Heart right ventricle (tissue), 16 donors: Measurements from ENCODE around the gene KRT32. TPM values are rescaled to one million over a fixed set of nuclear protein-coding genes. Genes with fewer than 3 reads are reported as not detected.

Experiments used
- ATAC-seq, 8 donors: fragments of 200-7000 bp; cut with Tn5 transposase; one replicate each; pipeline ENCODE4 v1.9.1; 2020; ENCODE audit warnings: mild to moderate bottlenecking in 8 of 8, moderate library complexity in 8 of 8, moderate number of reproducible peaks in 1 of 8
- DNase-seq, 2 donors: peaks; one replicate each; pipeline ENCODE4 v3.0.0-alpha.2; 2020
- H3K27ac ChIP-seq, 10 donors: fragments of 200-600 bp; sonication (generic) in 2 of 10; one replicate each; pipeline versions ENCODE4 v1.5.0 to v1.8.0; 2020 to 2022; ENCODE audit warnings: mild to moderate bottlenecking in 3 of 10
- H3K27me3 ChIP-seq, 7 donors: fragments of 200-600 bp; one replicate each; pipeline ENCODE4 v1.8.0; 2021 to 2022; ENCODE audit warnings: mild to moderate bottlenecking in 2 of 7
- H3K36me3 ChIP-seq, 9 donors: fragments of 200-600 bp; sonication (generic) in 1 of 9; one replicate each; pipeline versions ENCODE4 v1.5.0 to v1.8.0; 2020 to 2022; ENCODE audit warnings: mild to moderate bottlenecking in 2 of 9
- H3K4me1 ChIP-seq, 9 donors: fragments of 200-600 bp; sonication (generic) in 1 of 9; one replicate each; pipeline versions ENCODE4 v1.5.0 to v1.8.0; 2020 to 2022; ENCODE audit warnings: mild to moderate bottlenecking in 4 of 9
- H3K4me3 ChIP-seq, 10 donors: fragments of 200-600 bp; sonication (generic) in 2 of 10; one replicate each; pipeline versions ENCODE4 v1.5.0 to v1.8.0; 2020 to 2022; ENCODE audit warnings: mild to moderate bottlenecking in 7 of 10, moderate library complexity in 2 of 10
- H3K9me3 ChIP-seq, 11 donors: fragments of 200-600 bp in 10 of 11; sonication (generic) in 2 of 11; one replicate each; pipeline versions ENCODE4 v1.5.0 to v1.8.0; 2013 to 2022; ENCODE audit warnings: mild to moderate bottlenecking in 2 of 11, control low read depth in 1 of 11, moderate library complexity in 1 of 11
- WGBS, 2 donors: extraction: QIAGEN DNeasy Blood & Tissue Kit; methylation state at CpG; one replicate each; pipeline ENCODE4 v1.1.7; 2013; ENCODE audit warnings: inconsistent platforms in 1 of 2; 5-methylcytosine and 5-hydroxymethylcytosine counted together
- intact Hi-C, 10 donors: fragments of 100-400 bp; cut with DNase I; formaldehyde crosslinking; loops; one replicate each; pipeline versions ENCODE4 v1.11.1 to v1.14.2; 2022
- polyA plus RNA-seq, 2 donors: library from polyadenylated mRNA; stranded (reverse); fragments of 200-250 nt; gene quantifications; one replicate each; pipeline ENCODE4 v1.2.3, GENCODE V29; 2013
- total RNA-seq, 10 donors: library from RNA; stranded (reverse); fragmentation: NEBNext Ultra II Directional in 3 of 10; extraction: Animal tissue kit (Norgen Biotek cat#: 25700) in 3 of 10; gene quantifications; one replicate each; pipeline versions ENCODE4 v1.2.1 to v1.2.4, GENCODE V29; 2021 to 2023
- TF ChIP-seq, protein P1 (sequence below), 9 donors: fragments of 200-600 bp; sonication (generic) in 2 of 9; IDR thresholded peaks; one replicate each; pipeline versions ENCODE4 v1.5.0 to v1.8.0; 2021 to 2022; ENCODE audit warnings: antibody characterized with exemption in 9 of 9, mild to moderate bottlenecking in 5 of 9, moderate library complexity in 1 of 9
- donor health status: Arrhythmogenic right ventricular cardiomyopathy.
- donor health status: ischemic (EF 13 %, LVEDD 7.1; RV severe dilation, severe dysfunction).
- donor health status: healthy with polysubstance abuse.
- donor health status: DM: no; HTN: yes; CAD: no.
- donor health status: DM: no; HTN: no; CAD: no.
- donor health status: ischemic (EF 25% LVEDD 6.9; RV normal size, moderate dysfunction).
- donor health status: ischemic (EF 25% LVEDD 5.7; RV mildly dilated, moderate dysfunction).
- donor health status: healthy.
- donor health status: DM: yes; HTN: yes; CAD: no.
- donor health status: Ischemic cardiomyopathy.
- donor health status: ischemic (EF 35%, LVEDD 5.7; RV mildly dilated, moderate dysfunction).
- donor health status: nonischemic (EF 11% LVEDD 7.7; RV severe dilation, severe dysfunction).
- donor health status: DM: yes; HTN: yes; CAD: no.
- donor health status: PGD.
- donor health status: ischemic (EF 29% LVEDD 5.4; RV normal size, mild dysfunction).
- donor health status: nonischemic (EF 23%, LVEDD 6.1; RV moderate dilation, normal function).

KRT32 gene
- total and polyA plus RNA-seq, 12 donors, result 0.14 to 0.22 (median 0.21) TPM; not detected in 9

DNA sequence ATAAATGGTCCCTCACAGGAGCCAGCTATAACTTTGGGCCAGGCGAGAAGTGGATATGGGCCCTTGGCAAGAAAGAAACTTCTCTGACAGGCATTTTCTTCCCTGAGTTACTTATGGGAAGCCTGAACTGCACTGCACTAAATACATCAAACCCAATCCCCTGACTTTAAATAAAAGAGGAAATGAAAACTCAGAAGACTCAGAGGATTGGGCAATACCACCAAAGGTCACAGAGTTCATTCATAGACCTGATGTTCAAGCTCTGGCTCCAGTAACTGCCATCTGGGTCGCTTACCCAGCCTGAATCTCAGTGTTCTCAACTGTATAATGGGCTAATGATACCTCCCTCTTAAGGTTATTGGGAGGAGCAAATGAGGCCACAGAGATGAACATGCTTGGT is 12.9 kb upstream of the KRT32 start:
- Histone ChIP-seq H3K4me1 (peaks cover 0 to 2% (median 0%) of the 10 kb centered on the region in 9 donors), H3K27me3 (peaks cover 0 to 9% (median 5%) of the 10 kb centered on the region in 7 donors), H3K9me3 (no peaks in the 10 kb centered on the region), H3K4me3 (no peak overlapping the region), H3K27ac (no peak overlapping the region), H3K36me3 (no peaks in the 10 kb centered on the region)
- TF ChIP-seq, protein P1, sequence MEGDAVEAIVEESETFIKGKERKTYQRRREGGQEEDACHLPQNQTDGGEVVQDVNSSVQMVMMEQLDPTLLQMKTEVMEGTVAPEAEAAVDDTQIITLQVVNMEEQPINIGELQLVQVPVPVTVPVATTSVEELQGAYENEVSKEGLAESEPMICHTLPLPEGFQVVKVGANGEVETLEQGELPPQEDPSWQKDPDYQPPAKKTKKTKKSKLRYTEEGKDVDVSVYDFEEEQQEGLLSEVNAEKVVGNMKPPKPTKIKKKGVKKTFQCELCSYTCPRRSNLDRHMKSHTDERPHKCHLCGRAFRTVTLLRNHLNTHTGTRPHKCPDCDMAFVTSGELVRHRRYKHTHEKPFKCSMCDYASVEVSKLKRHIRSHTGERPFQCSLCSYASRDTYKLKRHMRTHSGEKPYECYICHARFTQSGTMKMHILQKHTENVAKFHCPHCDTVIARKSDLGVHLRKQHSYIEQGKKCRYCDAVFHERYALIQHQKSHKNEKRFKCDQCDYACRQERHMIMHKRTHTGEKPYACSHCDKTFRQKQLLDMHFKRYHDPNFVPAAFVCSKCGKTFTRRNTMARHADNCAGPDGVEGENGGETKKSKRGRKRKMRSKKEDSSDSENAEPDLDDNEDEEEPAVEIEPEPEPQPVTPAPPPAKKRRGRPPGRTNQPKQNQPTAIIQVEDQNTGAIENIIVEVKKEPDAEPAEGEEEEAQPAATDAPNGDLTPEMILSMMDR (IDR thresholded peaks at IDR 0.05), result no peak
- ATAC-seq, result no peak
- 36 to 71% methylated on average over 2 of the region's 2 CpGs for WGBS, 2 donors
- intact Hi-C loops, result no loop called here
- no peak for DNase-seq

DNA sequence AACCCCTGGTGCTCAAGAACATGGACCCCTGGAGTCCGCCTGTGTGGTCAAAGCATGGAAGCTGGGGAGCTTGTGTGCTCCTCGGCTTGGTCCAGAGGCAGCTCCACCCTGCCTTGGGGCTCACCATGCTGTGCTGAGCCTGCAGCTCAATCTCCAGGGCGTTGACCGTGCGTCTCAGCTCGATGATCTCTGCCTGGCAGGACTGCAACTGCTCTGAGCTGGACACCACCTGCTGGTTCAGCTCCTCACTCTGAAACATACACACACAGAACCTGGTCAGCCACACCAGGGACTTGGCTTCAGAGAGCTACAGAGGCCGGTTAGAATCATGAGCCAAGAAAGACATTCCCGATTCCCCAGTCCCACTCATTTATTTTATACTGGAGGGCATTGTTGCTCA is 11.1 kb upstream of the KRT32 start:
- H3K9me3 ChIP-seq, result peaks cover 0 to 6% (median 0%) of the 10 kb centered on the region in 11 donors
- intact Hi-C loops, result no loop called here
- ATAC-seq, result no peak
- no peaks in the 10 kb centered on the region for H3K36me3 ChIP-seq
- peaks cover 0 to 3% (median 0%) of the 10 kb centered on the region in 7 donors for H3K27me3 ChIP-seq
- TF ChIP-seq, protein P1 (IDR thresholded peaks at IDR 0.05), result no peak
- no peak overlapping the region for H3K27ac ChIP-seq
- H3K4me1 ChIP-seq, result peaks cover 0 to 4% (median 0%) of the 10 kb centered on the region in 9 donors
- no peak for DNase-seq
- no peak overlapping the region for H3K4me3 ChIP-seq
- 89 to 90% methylated on average over 8 of the region's 8 CpGs for WGBS, 2 donors

DNA sequence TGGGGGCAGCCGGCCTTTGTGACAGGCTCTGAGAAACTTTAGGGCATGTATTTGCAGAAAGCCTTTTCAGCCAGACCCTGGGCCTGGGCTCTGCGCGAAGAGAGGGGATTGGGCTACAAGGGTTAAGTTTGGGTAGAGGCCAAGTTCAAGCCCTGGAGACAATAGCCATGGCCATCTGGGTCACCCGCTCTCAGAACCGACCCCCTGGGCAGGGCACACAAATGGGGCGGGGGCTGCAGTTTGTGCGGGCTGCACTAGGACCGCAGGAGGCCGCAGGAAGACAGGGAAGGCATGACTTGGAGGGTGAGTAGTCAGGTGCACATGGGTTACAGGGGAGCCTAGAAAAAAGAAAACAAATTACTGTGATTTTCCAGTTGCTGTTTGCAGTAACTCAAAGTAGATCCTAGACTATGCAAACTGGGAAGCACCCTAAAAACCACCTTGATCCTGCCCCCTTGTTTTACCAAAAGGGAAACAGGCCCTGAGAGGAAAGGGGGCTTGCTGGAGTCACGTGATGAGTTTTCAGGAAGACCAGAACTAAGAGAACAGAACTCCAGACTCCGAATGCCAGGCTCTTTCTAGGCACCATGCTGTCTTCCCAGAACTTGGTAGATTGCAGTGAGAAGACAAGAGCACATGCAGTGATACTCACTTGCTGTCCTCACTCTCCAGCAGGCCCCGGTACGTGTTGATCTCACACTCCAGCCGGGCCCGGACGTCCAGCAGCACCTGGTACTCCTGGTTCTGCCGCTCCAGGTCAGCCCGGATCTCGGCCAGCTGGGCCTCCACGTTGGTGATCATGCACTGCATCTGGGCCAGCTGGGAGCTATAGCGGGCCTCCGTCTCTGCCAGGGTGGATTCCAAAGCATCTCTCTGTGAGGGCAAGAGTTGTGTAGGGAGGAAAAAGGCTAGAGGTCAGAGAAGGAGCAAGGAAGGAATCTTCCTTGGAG is 10.0 kb upstream of the KRT32 start:
- no peaks in the 10 kb centered on the region for H3K27me3 ChIP-seq
- H3K9me3 ChIP-seq, result peaks cover 0 to 11% (median 0%) of the 10 kb centered on the region in 11 donors
- no peak overlapping the region for H3K27ac ChIP-seq
- H3K4me1 ChIP-seq, result peaks cover 0 to 4% (median 0%) of the 10 kb centered on the region in 9 donors
- DNase-seq (no peak), ATAC-seq (no peak)
- WGBS, 2 donors, result 85 to 91% methylated on average over 22 of the region's 22 CpGs
- H3K36me3 ChIP-seq, result no peaks in the 10 kb centered on the region
- H3K4me3 ChIP-seq, result no peak overlapping the region
- TF ChIP-seq, protein P1 (IDR thresholded peaks at IDR 0.05), result no peak
- intact Hi-C loops, result no loop called here

DNA sequence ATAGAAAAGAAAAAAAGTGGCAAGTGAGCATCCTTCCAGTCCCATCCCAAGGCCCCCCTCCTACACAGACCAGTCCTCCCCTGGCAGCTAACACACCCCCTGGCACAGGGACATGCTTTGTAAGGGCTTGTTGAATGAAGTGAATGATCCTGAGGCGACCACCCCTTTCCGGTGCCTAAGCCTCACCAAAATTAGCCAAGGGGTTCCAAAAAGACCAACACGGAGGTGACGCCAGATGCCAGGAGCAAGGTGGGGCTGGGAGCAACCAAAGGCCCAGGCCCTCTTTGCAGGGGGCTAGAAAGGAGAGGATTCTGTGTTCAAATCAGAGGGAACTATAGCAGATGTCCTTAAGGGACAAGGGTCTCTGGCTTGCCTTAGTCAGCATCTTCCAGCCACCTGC is 8.2 kb upstream of the KRT32 start:
- no peak overlapping the region for H3K4me3 ChIP-seq
- no peaks in the 10 kb centered on the region for H3K27me3 ChIP-seq
- TF ChIP-seq, protein P1 (IDR thresholded peaks at IDR 0.05), result no peak
- no peak for DNase-seq
- H3K9me3 ChIP-seq, result peaks cover 0 to 28% (median 6%) of the 10 kb centered on the region in 11 donors
- ATAC-seq, result peak in 4 of 8 donors; percentile 14 to 27 (median 18)
- no peaks in the 10 kb centered on the region for H3K36me3 ChIP-seq
- 92% methylated on average over 4 of the region's 4 CpGs for WGBS, 2 donors
- peak overlapping the region in 2 of 10 donors; percentile 12 to 34 for H3K27ac ChIP-seq
- intact Hi-C loops, result no loop called here
- H3K4me1 ChIP-seq, result peaks cover 0 to 4% (median 0%) of the 10 kb centered on the region in 9 donors
